HepG2 (cell line): Measurements from ENCODE around the gene CARD19. TPM values are rescaled to one million over a fixed set of nuclear protein-coding genes. Genes with fewer than 3 reads are reported as not detected.
A peak's percentile ranks its signal among the peaks of the same experiment; 100 is the strongest.

ENCODE experiments used
- ARNT2 ChIP-seq: sonication (generic); formaldehyde crosslinking; IDR thresholded peaks from 2 replicates; pipeline ENCODE4 v1.8.0; 2022; ENCODE audit warnings: mild to moderate bottlenecking, low read depth, missing genetic modification reagents, moderate library complexity
- CHD4 ChIP-seq: fragments of 200-600 bp; sonication (generic); IDR thresholded peaks from 2 replicates; pipeline ENCODE4 v1.7.0; 2017; ENCODE audit warnings: mild to moderate bottlenecking, low read length, borderline replicate concordance
- CREB1 ChIP-seq, 2 experiments: fragments of 450-650 bp in 1 of 2; IDR thresholded peaks; 2 replicates each; pipeline ENCODE4 v1.6.1; 2016 to 2017; ENCODE audit warnings: control low read depth in 1 of 2, mild to moderate bottlenecking in 1 of 2, missing compliant biosample characterization in 1 of 2, missing genetic modification characterization in 1 of 2
- NFYC ChIP-seq: IDR thresholded peaks from 2 replicates; pipeline ENCODE4 v1.6.1; 2016; ENCODE audit warnings: missing genetic modification reagents, missing compliant biosample characterization
- SP4 ChIP-seq: sonication (generic); formaldehyde crosslinking; IDR thresholded peaks from 2 replicates; pipeline ENCODE4 v1.8.1; 2023; ENCODE audit warnings: mild to moderate bottlenecking, missing genetic modification reagents
- SYNCRIP ChIP-seq: fragments of 200-400 bp; formaldehyde crosslinking; IDR thresholded peaks from 2 replicates; pipeline ENCODE4 v1.6.1; 2018; ENCODE audit warnings: mild to moderate bottlenecking, low read depth, low read length; ENCODE audit not compliant: insufficient read depth
- ZC3H4 ChIP-seq: sonication (generic); formaldehyde crosslinking; IDR thresholded peaks from 2 replicates; pipeline ENCODE4 v1.4.0; 2020; ENCODE audit warnings: missing genetic modification reagents, borderline replicate concordance
- ZFAT ChIP-seq: sonication (generic); formaldehyde crosslinking; conservative IDR thresholded peaks from 2 replicates; pipeline ENCODE4 v1.8.1; 2023; ENCODE audit warnings: missing genetic modification reagents, inconsistent platforms
- polyA plus RNA-seq, 8 experiments: library from polyadenylated mRNA; depleted of rRNA in 3 of 8; stranded (reverse) in 7 of 8; unstranded in 1 of 8; fragments of >200 nt; fragmentation: Illumina TruSeq in 4 of 8; extraction: Trizol in 4 of 8; gene quantifications; 2 replicates each; pipeline versions ENCODE4 v1.2.1 to v1.2.3, GENCODE V29; 2011 to 2016; ENCODE audit warnings: low read depth in 4 of 8, missing spikeins in 1 of 8, mixed read lengths in 1 of 8; ENCODE audit not compliant: insufficient read depth in 1 of 8
- total RNA-seq, 5 experiments: library from RNA; depleted of rRNA; stranded (reverse); fragments of >200 nt; fragmentation: Illumina TruSeq; extraction: Trizol; gene quantifications; 2 replicates each; pipeline ENCODE4 v1.2.3, GENCODE V29; 2016; ENCODE audit warnings: low read depth in 1 of 5
- TF ChIP-seq, protein P1 (sequence below): sonication (generic); formaldehyde crosslinking; IDR thresholded peaks from 2 replicates; pipeline ENCODE4 v1.5.0; 2020; ENCODE audit warnings: missing genetic modification reagents, mild to moderate bottlenecking, borderline replicate concordance
- TF ChIP-seq, protein P2 (sequence below): IDR thresholded peaks from 2 replicates; pipeline ENCODE4 v1.6.1; 2012; ENCODE audit warnings: inconsistent platforms
- TF ChIP-seq, protein P3 (sequence below): sonication (generic); formaldehyde crosslinking; IDR thresholded peaks from 2 replicates; pipeline ENCODE4 v1.4.0; 2020; ENCODE audit warnings: missing genetic modification reagents
- TF ChIP-seq, protein P4 (sequence below): sonication (generic); formaldehyde crosslinking; conservative IDR thresholded peaks from 2 replicates; pipeline ENCODE4 v1.4.0; 2020; ENCODE audit warnings: missing genetic modification reagents
- TF ChIP-seq, protein P5 (sequence below): sonication (generic); formaldehyde crosslinking; IDR thresholded peaks from 2 replicates; pipeline ENCODE4 v1.4.0; 2020; ENCODE audit warnings: mild to moderate bottlenecking, missing genetic modification reagents

Gene CARD19
- total and polyA plus RNA-seq, 2 of the 13 experiments (the other 11 are each of a cell fraction or from before 2014, with no cell fraction given), result 18.4 to 47.2 TPM

DNA sequence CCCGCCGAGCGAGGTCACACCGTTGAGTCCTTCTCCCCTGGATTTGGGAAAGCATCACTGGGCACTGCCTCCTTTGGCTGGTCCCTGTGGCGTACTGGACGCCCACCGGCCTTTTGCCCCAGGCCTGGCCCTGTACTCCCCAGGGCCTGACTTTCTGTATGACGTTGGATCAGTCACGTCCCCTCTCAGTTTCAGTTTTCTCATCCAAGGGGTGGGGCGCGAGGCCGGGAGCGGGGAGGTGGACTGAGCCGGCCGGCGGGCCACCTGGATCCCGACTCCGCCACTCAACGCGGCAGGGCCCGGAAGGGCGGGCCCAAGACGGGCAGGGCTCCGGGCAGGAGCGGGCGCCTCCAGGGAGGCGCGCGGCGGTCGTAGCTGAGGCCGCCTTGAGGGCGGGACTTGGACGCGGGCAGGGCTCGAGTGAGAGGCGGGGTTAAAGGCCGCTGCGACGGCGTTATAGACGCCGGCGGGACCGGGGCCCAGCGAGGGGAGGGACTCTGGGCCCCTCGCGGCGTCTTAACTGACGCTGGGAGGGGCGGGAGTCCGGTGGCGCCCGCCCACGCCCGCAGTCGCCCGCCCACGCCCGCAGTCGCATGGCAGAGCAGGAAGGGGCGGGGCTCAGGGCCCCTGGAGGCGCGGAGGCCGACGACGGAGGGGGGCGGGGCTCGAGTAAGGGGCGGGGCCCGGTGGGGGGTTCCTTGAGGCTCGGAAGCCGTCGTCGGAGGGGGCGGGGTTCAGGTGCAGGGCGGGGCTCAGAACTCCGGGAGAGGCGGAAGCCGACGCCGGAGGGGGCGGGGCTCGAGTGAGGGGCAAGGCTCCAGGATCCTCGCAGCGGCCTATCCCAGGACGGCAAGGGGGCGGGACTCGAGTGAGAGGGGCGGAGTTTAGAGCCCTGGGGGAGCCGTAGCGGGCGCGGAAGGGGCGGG lies 549 bp upstream of the CARD19 start (continued):
- TF ChIP-seq, protein P1, sequence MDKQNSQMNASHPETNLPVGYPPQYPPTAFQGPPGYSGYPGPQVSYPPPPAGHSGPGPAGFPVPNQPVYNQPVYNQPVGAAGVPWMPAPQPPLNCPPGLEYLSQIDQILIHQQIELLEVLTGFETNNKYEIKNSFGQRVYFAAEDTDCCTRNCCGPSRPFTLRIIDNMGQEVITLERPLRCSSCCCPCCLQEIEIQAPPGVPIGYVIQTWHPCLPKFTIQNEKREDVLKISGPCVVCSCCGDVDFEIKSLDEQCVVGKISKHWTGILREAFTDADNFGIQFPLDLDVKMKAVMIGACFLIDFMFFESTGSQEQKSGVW (CRISPR knock-in tag), result no peak
- TF ChIP-seq, protein P2, sequence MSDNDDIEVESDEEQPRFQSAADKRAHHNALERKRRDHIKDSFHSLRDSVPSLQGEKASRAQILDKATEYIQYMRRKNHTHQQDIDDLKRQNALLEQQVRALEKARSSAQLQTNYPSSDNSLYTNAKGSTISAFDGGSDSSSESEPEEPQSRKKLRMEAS, result no peak
- TF ChIP-seq SP4, result no peak; the same call in 1 of the 2 replicates
- no peak for TF ChIP-seq ZFAT (CRISPR knock-in tag)
- TF ChIP-seq NFYC, result 0 out of 2 replicates have a peak, but pooled peaks have one; percentile 34
- no peak; the same call in 1 of the 2 replicates for TF ChIP-seq CHD4
- TF ChIP-seq ARNT2 (CRISPR knock-in tag), result peak; percentile 57
- TF ChIP-seq, protein P3, sequence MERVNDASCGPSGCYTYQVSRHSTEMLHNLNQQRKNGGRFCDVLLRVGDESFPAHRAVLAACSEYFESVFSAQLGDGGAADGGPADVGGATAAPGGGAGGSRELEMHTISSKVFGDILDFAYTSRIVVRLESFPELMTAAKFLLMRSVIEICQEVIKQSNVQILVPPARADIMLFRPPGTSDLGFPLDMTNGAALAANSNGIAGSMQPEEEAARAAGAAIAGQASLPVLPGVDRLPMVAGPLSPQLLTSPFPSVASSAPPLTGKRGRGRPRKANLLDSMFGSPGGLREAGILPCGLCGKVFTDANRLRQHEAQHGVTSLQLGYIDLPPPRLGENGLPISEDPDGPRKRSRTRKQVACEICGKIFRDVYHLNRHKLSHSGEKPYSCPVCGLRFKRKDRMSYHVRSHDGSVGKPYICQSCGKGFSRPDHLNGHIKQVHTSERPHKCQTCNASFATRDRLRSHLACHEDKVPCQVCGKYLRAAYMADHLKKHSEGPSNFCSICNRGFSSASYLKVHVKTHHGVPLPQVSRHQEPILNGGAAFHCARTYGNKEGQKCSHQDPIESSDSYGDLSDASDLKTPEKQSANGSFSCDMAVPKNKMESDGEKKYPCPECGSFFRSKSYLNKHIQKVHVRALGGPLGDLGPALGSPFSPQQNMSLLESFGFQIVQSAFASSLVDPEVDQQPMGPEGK (CRISPR knock-in tag), result 0 out of 2 replicates have a peak, but pooled peaks have one; percentile 2
- no peak for TF ChIP-seq ZC3H4 (CRISPR knock-in tag)
- TF ChIP-seq SYNCRIP, result no peak
- TF ChIP-seq, protein P4, sequence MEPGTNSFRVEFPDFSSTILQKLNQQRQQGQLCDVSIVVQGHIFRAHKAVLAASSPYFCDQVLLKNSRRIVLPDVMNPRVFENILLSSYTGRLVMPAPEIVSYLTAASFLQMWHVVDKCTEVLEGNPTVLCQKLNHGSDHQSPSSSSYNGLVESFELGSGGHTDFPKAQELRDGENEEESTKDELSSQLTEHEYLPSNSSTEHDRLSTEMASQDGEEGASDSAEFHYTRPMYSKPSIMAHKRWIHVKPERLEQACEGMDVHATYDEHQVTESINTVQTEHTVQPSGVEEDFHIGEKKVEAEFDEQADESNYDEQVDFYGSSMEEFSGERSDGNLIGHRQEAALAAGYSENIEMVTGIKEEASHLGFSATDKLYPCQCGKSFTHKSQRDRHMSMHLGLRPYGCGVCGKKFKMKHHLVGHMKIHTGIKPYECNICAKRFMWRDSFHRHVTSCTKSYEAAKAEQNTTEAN (CRISPR knock-in tag), result 0 out of 2 replicates have a peak, but pooled peaks have one; percentile 23
- TF ChIP-seq CREB1 (IDR thresholded peaks at IDR 0.05), result no peak
- TF ChIP-seq CREB1 (CRISPR knock-in tag; IDR thresholded peaks at IDR 0.05), result no peak
- TF ChIP-seq, protein P5, sequence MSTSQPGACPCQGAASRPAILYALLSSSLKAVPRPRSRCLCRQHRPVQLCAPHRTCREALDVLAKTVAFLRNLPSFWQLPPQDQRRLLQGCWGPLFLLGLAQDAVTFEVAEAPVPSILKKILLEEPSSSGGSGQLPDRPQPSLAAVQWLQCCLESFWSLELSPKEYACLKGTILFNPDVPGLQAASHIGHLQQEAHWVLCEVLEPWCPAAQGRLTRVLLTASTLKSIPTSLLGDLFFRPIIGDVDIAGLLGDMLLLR (CRISPR knock-in tag), result no peak
